Measurements from ENCODE around the gene ERBB3. TPM values are rescaled to one million over a fixed set of nuclear protein-coding genes. Genes with fewer than 3 reads are reported as not detected.

The ERBB3 gene
- total RNA-seq, 6 donors from 2014 or later, result 56.8 to 171 (median 101) TPM

- TF ChIP-seq EP300 (IDR thresholded peaks at IDR 0.05), result peak in 1 of 4 donors; percentile 53
- TF ChIP-seq POLR2A (IDR thresholded peaks at IDR 0.05), result peak in 3 of 4 donors; percentile 58 to 95 (median 87)
- peak; percentile 87 to 95 for TF ChIP-seq POLR2AphosphoS5 (IDR thresholded peaks at IDR 0.05)
- peak in 1 of 6 experiments; percentile 32 for TF ChIP-seq CTCF (IDR thresholded peaks at IDR 0.05)
- 0 to 1% methylated on average over 26 to 60 of the region's 60 CpGs for WGBS, 2 donors
- peak; percentile 98 to 99 for ATAC-seq (ENCODE audit: low FRiP score in 2 of 2)
- Histone ChIP-seq H3K4me1 (peaks cover 16 to 28% (median 19%) of the 10 kb centered on the region in 4 donors), H3K27me3 (no peaks in the 10 kb centered on the region), H3K4me3 (peak within 1 kb of the TSS; percentile 57 to 99 (median 78)), H3K27ac (peak within 1 kb of the TSS; percentile 81 to 94 (median 92)), H3K36me3 (peaks cover 17 to 31% (median 25%) of the 10 kb centered on the region in 4 donors), H3K9me3 (no peaks in the 10 kb centered on the region)
- peak; percentile 96 to 99 for DNase-seq
Measured at GRCh38 chr12:56104109-56104814, 24.3 kb downstream of the ERBB3 start, which contains the start of gene PA2G4. Gene PA2G4, plus strand, starts transcription at chr12:56104559. Its CDS starts 179 bp downstream, at chr12:56104738.

- peak; percentile 50 to 67 for ATAC-seq (ENCODE audit: low FRiP score in 2 of 2)
- peak; percentile 44 to 87 for DNase-seq
- peaks cover 23 to 38% (median 33%) of the 10 kb centered on the region in 4 donors for H3K36me3 ChIP-seq
Measured at GRCh38 chr12:56104815-56105608, 25.0 kb downstream of the ERBB3 start.

GRCh38 chr12:56105609-56105902 lies 25.6 kb downstream of the ERBB3 start:
- no peaks in the 10 kb centered on the region for H3K27me3 ChIP-seq
- no peak for TF ChIP-seq CTCF (IDR thresholded peaks at IDR 0.05)
- TF ChIP-seq POLR2A (IDR thresholded peaks at IDR 0.05), result no peak
- no peak for TF ChIP-seq POLR2AphosphoS5 (IDR thresholded peaks at IDR 0.05)
- TF ChIP-seq EP300 (IDR thresholded peaks at IDR 0.05), result no peak
- DNase-seq (no peak), ATAC-seq (ENCODE audit: low FRiP score in 2 of 2) (no peak)
- H3K4me3 ChIP-seq, result peak overlapping the region in 3 of 4 donors; percentile 76 to 99 (median 81)
- peaks cover 29 to 44% (median 38%) of the 10 kb centered on the region in 4 donors for H3K36me3 ChIP-seq
- peak overlapping the region in 1 of 4 donors; percentile 90 for H3K27ac ChIP-seq
- WGBS, 2 donors, result 44 to 54% methylated on average over 2 of the region's 2 CpGs
- no peaks in the 10 kb centered on the region for H3K9me3 ChIP-seq
- peaks cover 16 to 28% (median 19%) of the 10 kb centered on the region in 4 donors for H3K4me1 ChIP-seq

More at GRCh38 chr12:56104815-56105608, 25.0 kb downstream of the ERBB3 start:
- TF ChIP-seq POLR2A (IDR thresholded peaks at IDR 0.05), result no peak
- no peak for TF ChIP-seq EP300 (IDR thresholded peaks at IDR 0.05)
- no peak for TF ChIP-seq CTCF (IDR thresholded peaks at IDR 0.05)
- TF ChIP-seq POLR2AphosphoS5 (IDR thresholded peaks at IDR 0.05), result no peak
- H3K4me1 ChIP-seq, result peaks cover 16 to 28% (median 19%) of the 10 kb centered on the region in 4 donors
- 0 to 1% methylated on average over 30 to 36 of the region's 40 CpGs for WGBS, 2 donors
- peak overlapping the region; percentile 81 to 94 (median 92) for H3K27ac ChIP-seq
- peak overlapping the region; percentile 54 to 99 (median 78) for H3K4me3 ChIP-seq
- no peaks in the 10 kb centered on the region for H3K9me3 ChIP-seq
- no peaks in the 10 kb centered on the region for H3K27me3 ChIP-seq

- Histone ChIP-seq H3K9me3 (no peaks in the 10 kb centered on the region), H3K27me3 (no peaks in the 10 kb centered on the region), H3K4me3 (no peak overlapping the region), H3K4me1 (peaks cover 16 to 28% (median 19%) of the 10 kb centered on the region in 4 donors), H3K36me3 (peaks cover 43 to 59% (median 53%) of the 10 kb centered on the region in 4 donors), H3K27ac (no peak overlapping the region)
- TF ChIP-seq POLR2A (IDR thresholded peaks at IDR 0.05) (no peak), EP300 (IDR thresholded peaks at IDR 0.05) (no peak), CTCF (IDR thresholded peaks at IDR 0.05) (no peak), POLR2AphosphoS5 (IDR thresholded peaks at IDR 0.05) (no peak)
- DNase-seq (no peak), ATAC-seq (ENCODE audit: low FRiP score in 2 of 2) (no peak)
- 98 to 100% methylated on average over 3 of the region's 3 CpGs for WGBS, 2 donors
Measured at GRCh38 chr12:56107242-56107641, 27.3 kb downstream of the ERBB3 start.

Data from upper lobe of left lung (tissue), 6 donors.